Fibroblast of mammary gland (primary cell): Measurements from ENCODE around the gene ZNF358.

Source experiments
- DNase-seq: peaks from one replicate; pipeline ENCODE4 v3.0.0-alpha.2; 2010; ENCODE audit warnings: low read depth
- H3K4me3 ChIP-seq: 2 replicates; pipeline ENCODE4 v1.5.1; 2011; ENCODE audit warnings: low read depth, mild to moderate bottlenecking, low read length, moderate library complexity; ENCODE audit not compliant: control insufficient read depth
- CTCF ChIP-seq: conservative IDR thresholded peaks from 2 replicates; pipeline ENCODE4 v1.5.1; 2011; ENCODE audit warnings: low read depth, low read length, inconsistent platforms; ENCODE audit not compliant: control insufficient read depth, insufficient read depth

Gene ZNF358

GRCh38 chr19:7556696-7557315 is 40.9 kb downstream of the ZNF358 start:
- DNase-seq: no peak
- TF ChIP-seq CTCF: no peak
- no peak overlapping the region for H3K4me3 ChIP-seq

GRCh38 chr19:7558667-7559066 is 42.8 kb downstream of the ZNF358 start:
- no peak overlapping the region for H3K4me3 ChIP-seq
- no peak for TF ChIP-seq CTCF
- no peak for DNase-seq

GRCh38 chr19:7559102-7559501 is 43.2 kb downstream of the ZNF358 start:
- no peak for TF ChIP-seq CTCF
- DNase-seq: peak; percentile 22
- H3K4me3 ChIP-seq: no peak overlapping the region

- no peak for DNase-seq
- TF ChIP-seq CTCF: no peak
- H3K4me3 ChIP-seq: no peak overlapping the region
Observed at GRCh38 chr19:7560255-7560654, 44.4 kb downstream of the ZNF358 start.

GRCh38 chr19:7561325-7561724 is 45.4 kb downstream of the ZNF358 start:
- no peak overlapping the region for H3K4me3 ChIP-seq
- TF ChIP-seq CTCF: no peak
- DNase-seq: no peak

GRCh38 chr19:7562646-7563393 is 46.9 kb downstream of the ZNF358 start:
- H3K4me3 ChIP-seq: no peak overlapping the region
- no peak for TF ChIP-seq CTCF
- no peak for DNase-seq

- no peak for DNase-seq
- TF ChIP-seq CTCF: no peak
- no peak overlapping the region for H3K4me3 ChIP-seq
Observed at GRCh38 chr19:7564866-7565265, 49.0 kb downstream of the ZNF358 start.
